Gastrocnemius medialis (tissue), 4 donors: ENCODE results near the gene TARS3.

Experiments
- CTCF ChIP-seq, 5 experiments: fragments of 450-650 bp in 3 of 5; fragments of 200-600 bp in 2 of 5; sonication (generic) in 2 of 5; IDR thresholded peaks in 4 of 5; conservative IDR thresholded peaks in 1 of 5; 1 replicate in 4 of 5; 2 replicates in 1 of 5; pipeline ENCODE4 v1.5.1; 2016 to 2019; ENCODE audit warnings: antibody characterized with exemption in 5 of 5, mild to moderate bottlenecking in 3 of 5, moderate library complexity in 3 of 5
- POLR2A ChIP-seq, 2 donors: fragments of 450-650 bp; IDR thresholded peaks; one replicate each; pipeline ENCODE4 v1.6.1; 2017; ENCODE audit warnings: antibody characterized with exemption in 2 of 2, mild to moderate bottlenecking in 2 of 2, moderate library complexity in 2 of 2

- no peak for TF ChIP-seq POLR2A (IDR thresholded peaks at IDR 0.05)
- no peak for TF ChIP-seq CTCF (IDR thresholded peaks at IDR 0.05 in 4 of 5, conservative IDR thresholded peaks at IDR 0.05 in 1 of 5)
Measured at GRCh38 chr15:101675796-101676582, 48.3 kb downstream of the TARS3 start.
